ENCODE results near the gene SLC6A19.
"Not testable (repeated sequence)": the region's sequence is repeated elsewhere in the genome, so short reads cannot be mapped to it uniquely, and the experiment has no call there.

Gene SLC6A19

GRCh38 chr5:1220351-1220750 is 19.0 kb downstream of the SLC6A19 start:
- DNase-seq (ENCODE audit: low read depth in 2 of 3, low spot score in 2 of 3), result no peak

DNA sequence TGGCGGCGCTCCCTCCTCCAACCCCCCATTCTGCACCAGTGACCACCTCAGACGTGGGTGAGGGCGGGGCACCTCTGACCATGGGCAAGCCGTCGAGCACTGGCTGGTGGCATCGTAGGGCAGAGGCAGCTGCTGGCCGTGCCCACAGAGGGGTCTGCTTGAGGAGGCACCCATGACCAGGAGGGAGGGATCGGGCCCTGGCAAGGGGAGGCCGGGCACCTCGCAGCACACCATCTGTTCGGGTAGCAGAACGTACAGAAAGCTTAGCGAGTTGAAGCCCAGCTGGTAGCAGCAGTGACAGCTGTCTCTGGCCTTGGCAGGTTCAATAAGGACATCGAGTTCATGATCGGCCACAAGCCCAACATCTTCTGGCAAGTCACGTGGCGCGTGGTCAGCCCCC is 19.4 kb downstream of the SLC6A19 start:
- DNase-seq (ENCODE audit: low read depth in 2 of 3, low spot score in 2 of 3), result no peak

DNA sequence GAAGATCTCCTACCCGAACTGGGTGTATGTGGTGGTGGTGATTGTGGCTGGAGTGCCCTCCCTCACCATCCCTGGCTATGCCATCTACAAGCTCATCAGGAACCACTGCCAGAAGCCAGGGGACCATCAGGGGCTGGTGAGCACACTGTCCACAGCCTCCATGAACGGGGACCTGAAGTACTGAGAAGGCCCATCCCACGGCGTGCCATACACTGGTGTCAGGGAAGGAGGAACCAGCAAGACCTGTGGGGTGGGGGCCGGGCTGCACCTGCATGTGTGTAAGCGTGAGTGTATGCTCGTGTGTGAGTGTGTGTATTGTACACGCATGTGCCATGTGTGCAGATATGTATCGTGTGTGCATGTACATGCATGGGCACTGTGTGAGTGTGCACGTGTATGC is 20.3 kb downstream of the SLC6A19 start:
- DNase-seq (ENCODE audit: low read depth in 2 of 3, low spot score in 2 of 3), result no peak

DNA sequence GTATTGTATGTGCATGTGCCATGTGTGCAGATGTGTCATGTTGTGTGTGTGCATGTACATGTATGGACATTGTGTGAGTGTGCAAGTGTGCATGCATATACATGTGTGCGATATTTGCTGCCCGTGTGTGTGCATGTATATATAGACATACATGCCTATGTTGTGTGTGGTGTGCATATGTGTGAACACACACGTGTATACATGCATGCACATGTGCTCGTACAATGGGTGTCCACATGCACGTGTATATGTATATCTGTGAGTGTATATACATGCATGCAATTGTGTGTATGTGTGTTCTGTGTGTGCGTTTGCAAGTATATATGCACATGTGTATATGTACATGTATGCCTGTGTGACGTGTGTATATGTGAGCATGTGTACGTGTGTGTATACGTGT is 20.8 kb downstream of the SLC6A19 start:
- no peak for DNase-seq (ENCODE audit: low read depth in 2 of 3, low spot score in 2 of 3)

GRCh38 chr5:1222621-1223277 is 21.4 kb downstream of the SLC6A19 start:
- DNase-seq (ENCODE audit: low read depth in 2 of 3, low spot score in 2 of 3), result no peak

DNA sequence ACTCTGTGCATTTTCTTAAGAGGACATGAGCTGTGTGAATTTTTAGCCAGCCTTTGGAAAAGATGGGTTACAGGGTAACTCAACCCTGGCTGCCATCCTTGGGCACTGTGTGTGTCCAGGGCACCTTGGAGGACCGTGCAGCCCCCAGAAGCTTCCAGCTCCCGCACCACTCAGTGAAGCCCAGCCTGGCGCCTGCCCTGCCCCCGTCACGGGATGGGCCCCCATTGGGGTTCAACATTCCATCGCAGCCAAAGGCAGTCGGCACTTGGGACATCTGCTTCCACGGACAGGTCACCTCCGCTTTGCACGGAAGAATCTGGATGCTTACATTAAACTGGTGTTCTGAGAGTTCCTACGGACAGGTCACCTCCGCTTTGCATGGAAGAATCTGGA is 21.9 kb downstream of the SLC6A19 start:
- no peak for DNase-seq (ENCODE audit: low read depth in 2 of 3, low spot score in 2 of 3)

GRCh38 chr5:1224631-1225030 is 23.2 kb downstream of the SLC6A19 start:
- no peak for DNase-seq (ENCODE audit: low read depth in 2 of 3, low spot score in 2 of 3)

DNA sequence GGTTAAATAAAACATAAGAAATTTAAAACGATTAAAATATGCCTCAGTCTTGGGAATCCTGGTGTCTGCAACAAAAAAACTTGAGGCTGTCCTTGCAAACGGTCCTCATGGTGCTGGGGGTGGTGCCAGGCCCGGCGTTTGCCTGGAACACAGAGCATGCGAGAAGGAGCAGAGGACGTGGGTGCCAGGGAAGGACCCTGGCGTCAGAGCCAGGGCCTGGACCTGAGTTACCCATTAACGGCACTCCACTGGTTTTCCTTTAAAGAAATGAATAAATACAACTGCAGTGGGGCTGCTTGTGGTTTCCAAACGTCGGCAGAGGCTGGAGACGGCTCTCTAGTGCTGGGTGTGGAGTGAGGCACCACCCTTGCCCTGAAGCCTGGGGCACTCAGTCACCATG is 23.7 kb downstream of the SLC6A19 start, which contains the start of gene SLC6A18:
Gene SLC6A18 (plus strand): TSS at position 301 of the 400 bp plus-strand sequence. CDS start 97 bp downstream, at position 398.
- DNase-seq (ENCODE audit: low read depth in 2 of 3, low spot score in 2 of 3), result no peak

DNA sequence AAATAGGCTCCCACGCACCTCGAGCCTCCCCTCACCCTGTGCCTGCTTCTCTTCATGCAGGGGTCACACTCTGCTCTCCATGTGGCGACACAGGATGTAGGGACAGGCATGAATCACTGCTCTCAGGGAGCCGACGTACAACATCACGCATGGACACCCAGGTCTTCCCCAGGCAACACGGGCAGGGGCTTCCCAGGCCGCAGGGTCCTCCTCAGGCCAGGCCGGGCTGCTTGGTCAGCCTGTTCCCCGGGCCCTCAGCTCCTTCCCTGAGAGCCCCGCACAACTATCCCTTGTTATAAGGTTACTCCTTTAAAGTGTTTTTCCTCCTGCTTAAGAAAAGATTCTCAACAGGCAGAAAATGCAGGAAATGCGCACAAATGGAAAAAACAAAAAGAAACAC is 24.8 kb downstream of the SLC6A19 start:
- DNase-seq (ENCODE audit: low read depth in 2 of 3, low spot score in 2 of 3), result no peak

DNA sequence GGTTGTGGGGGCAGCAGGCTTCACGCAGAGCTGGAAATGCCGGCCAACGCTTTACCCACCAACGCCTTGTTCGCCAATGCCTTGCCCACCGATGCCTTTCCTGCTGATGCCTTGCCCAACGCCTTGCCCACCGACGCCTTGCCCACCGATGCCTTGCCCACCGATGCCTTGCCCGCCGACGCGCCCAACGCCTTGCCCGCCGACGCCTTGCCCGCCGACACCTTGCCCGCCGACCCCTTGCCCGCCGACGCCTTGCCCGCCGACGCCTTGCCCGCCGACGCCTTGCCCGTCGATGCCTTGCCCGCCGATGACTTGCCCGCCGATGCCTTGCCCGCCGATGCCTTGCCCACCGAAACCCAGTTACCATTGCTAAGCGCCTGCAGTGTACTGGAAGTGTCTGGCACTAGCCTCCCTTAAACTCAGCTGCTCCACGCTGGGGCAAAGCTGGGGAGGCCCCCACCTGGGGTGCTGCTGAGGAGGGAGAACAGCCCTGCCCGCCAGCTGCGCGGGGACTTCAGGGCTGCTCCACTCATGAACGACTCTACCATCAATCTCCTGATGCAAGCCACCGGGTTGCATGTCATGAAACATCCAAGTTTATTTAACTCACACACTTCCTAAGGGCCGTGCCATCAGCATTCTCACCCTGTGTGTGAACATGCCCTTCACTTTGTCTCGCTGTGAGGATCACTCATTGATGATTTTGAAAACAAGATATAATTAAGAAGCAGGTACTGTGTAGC is 25.6 kb downstream of the SLC6A19 start:
- no peak for DNase-seq (ENCODE audit: low read depth in 2 of 3, low spot score in 2 of 3)

DNA sequence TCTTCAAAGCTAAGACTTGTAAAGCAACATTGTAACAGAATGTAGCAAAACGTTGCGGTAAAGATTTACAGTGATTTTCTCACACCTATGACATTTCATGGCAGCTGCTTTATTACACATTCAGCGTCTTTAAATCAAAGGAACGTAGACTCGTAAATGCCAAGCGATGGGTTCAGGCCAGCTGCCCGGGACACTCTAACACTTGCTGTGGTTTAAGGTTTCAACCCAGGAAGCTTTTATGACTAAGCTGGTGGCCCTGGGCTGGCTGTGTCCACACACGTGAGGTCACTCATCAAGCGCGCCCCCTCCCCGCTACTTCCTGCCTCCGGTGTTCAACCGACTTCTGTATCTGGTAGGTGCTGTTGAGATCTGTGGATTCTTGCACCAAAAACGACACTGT is 26.3 kb downstream of the SLC6A19 start:
- DNase-seq (ENCODE audit: low read depth in 2 of 3, low spot score in 2 of 3), result no peak

DNA sequence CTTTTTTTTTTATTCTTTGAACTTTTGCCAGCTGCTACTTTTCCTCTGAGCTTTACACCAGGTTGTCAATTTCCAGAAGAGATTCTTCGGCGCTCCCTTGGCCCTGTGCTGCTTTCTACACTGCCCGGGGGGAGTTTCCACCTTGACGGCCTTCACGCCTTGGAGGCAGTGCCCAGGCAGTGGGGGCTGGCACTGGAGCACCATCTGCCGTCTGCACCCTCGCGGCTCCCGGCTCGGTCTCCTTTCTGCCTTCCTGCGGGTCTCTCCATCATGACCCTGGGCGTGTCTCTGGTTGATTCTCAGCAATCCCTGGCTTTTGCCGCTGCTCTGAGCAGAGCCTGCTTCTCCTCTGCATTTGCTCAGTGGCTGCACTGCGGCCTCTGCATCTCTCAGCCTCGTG is 26.7 kb downstream of the SLC6A19 start:
- no peak for DNase-seq (ENCODE audit: low read depth in 2 of 3, low spot score in 2 of 3)

DNA sequence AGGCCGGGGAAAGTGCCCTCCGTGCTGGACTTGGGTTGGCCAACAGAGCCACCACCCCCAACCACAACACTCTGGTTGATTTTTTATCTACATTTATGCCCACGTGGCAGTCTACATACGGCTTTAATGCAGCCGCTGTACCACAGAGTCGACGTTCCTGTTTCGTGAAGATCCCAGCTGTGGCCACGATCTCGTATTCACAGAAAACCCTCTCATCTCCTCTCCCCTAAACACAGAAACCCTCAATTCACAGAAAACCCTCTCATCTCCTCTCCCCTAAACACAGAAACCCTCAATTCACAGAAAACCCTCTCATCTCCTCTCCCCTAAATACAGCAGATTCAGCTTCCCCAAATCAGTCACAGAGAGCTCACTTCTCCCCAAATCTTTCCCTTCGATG is 27.6 kb downstream of the SLC6A19 start:
- not testable (repeated sequence) for DNase-seq (ENCODE audit: low read depth in 2 of 3, low spot score in 2 of 3)

- no peak for DNase-seq (ENCODE audit: low read depth in 2 of 3, low spot score in 2 of 3)
Measured at GRCh38 chr5:1229822-1230221, 28.4 kb downstream of the SLC6A19 start.

- DNase-seq (ENCODE audit: low read depth in 2 of 3, low spot score in 2 of 3), result no peak
Measured at GRCh38 chr5:1230551-1230950, 29.2 kb downstream of the SLC6A19 start.

DNA sequence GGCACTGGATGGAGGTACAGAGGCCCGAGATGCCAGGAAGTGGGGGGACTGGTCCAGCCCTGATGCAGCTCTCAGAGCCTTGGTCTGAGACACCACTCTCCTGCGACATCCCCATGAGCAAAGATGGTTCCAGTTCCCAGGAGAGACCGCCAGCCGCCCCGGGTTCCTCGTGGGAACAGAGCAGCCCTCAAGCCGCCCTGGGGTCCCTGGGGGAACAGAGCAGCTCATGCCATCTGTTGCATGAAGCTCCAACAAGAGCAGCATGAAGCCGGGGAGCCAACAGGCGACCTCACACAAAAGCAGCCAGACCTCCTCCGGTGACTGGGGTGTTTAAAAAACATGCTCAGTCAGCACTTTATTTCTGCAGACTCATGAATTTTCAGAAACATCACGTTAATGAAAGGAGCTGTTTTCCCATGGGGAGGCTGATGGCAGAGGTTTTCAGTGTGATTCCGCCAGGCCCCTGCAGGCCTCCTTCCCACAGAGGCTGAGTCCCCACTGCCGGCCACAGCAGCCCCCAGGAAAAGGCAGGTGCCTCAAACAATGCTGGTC is 30.0 kb downstream of the SLC6A19 start:
- no peak for DNase-seq (ENCODE audit: low read depth in 2 of 3, low spot score in 2 of 3)

- DNase-seq (ENCODE audit: low read depth in 2 of 3, low spot score in 2 of 3), result no peak
Measured at GRCh38 chr5:1232780-1233179, 31.4 kb downstream of the SLC6A19 start.

DNA sequence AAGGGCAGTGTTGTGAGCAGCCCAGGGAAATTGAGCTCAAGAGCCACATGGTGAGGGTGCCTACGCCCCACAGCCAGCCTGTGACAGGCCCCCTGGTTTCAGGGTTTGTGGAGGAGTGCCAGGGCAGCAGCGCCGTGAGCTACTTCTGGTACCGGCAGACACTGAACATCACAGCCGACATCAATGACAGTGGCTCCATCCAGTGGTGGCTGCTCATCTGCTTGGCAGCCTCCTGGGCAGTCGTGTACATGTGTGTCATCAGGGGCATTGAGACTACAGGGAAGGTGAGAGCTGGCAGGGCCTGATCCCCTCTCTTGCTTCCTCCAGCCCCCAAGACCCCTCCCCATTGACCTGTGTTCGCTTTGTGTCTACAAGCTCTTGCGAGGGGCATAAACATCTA is 34.0 kb downstream of the SLC6A19 start:
- no peak for DNase-seq (ENCODE audit: low read depth in 2 of 3, low spot score in 2 of 3)

DNA sequence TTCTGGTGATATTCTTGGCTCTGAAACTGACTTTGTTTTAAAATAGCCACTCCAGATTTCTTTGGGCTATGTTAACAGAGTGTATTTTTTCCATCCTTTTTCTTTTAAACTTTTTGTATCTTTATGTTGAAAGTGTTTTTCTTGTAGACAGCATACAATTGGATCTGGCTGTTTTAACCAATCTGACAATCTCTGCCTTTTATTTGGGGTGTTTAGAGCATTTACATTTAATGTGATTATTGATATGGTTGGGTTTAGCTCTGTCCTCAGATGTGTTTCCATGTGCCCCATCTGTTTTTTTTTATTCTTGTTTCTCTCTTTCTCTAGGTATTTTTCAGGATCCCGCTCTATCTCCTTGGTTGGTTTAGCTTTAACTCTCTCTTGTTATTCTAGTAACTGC is 34.4 kb downstream of the SLC6A19 start:
- DNase-seq (ENCODE audit: low read depth in 2 of 3, low spot score in 2 of 3), result no peak

DNA sequence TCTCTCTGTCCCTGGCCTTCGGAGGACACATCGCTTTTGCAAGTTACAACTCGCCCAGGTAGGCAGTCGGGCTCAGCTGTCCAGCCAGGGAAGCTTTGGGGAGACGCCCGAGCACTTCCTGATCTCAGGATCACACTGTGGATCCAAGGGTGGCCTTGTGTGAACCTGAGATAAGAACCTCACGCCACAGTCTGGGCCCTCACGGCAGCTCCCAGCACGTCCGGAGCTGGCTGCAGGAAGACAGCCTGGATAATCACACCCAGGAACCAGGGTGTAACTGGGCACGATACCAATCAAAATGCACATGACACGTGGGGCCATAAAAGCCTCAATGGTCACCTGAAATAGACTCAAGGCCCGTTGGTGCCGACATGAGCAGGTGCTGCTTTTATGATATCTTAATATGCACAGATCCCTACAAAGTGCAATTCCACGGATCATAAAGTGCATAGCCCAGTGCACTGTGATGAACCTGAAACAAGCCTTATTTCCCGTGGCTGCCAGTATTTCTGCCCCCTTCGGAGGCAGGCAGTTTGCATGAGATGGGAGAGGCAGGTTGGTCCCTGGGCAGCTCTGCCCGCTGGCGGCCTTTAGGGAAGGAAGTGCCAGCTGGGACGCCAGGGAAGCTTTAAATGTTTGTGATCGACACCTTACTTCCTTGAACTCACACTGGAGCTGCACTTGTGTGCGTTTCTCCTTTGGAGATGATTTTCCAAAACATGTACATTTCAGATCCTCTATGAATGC is 38.3 kb downstream of the SLC6A19 start:
- no peak for DNase-seq (ENCODE audit: low read depth in 2 of 3, low spot score in 2 of 3)

- DNase-seq (ENCODE audit: low read depth in 2 of 3, low spot score in 2 of 3), result no peak
Measured at GRCh38 chr5:1240496-1241260, 39.3 kb downstream of the SLC6A19 start.
